H1 (cell line): ENCODE measurements around the gene FAM53B. TPM values are rescaled to one million over a fixed set of nuclear protein-coding genes. Genes with fewer than 3 reads are reported as not detected.

Source experiments
- CTCF ChIA-PET: fragments of 300-600 bp; sonication (Branson Sonifier 250); formaldehyde crosslinking; loops from one replicate; lab custom pipeline; 2021; ENCODE audit not compliant: partially characterized antibody; lab: Charles Lee
- POLR2A ChIA-PET: fragments of 300-600 bp; sonication (Branson Sonifier 250); formaldehyde crosslinking; loops from one replicate; lab custom pipeline; 2021; ENCODE audit warnings: inconsistent platforms; ENCODE audit not compliant: partially characterized antibody; lab: Charles Lee
- DNase-seq, 2 experiments: peaks; one replicate each; pipeline versions ENCODE4 v3.0.0 to v3.0.0-alpha.2; 2010 to 2022; ENCODE audit warnings: low spot score in 2 of 2, low read depth in 1 of 2, mixed read lengths in 1 of 2
- FAIRE-seq: peaks from 2 replicates; lab custom pipeline; 2011; peaks lifted over from hg19 to GRCh38; lab: Jason Lieb, UNC
- H2AFZ ChIP-seq: 2 replicates; pipeline ENCODE4 v1.8.1; 2012; ENCODE audit warnings: low read length, inconsistent platforms
- H2AK5ac ChIP-seq: 2 replicates; pipeline ENCODE4 v1.6.1; 2013; ENCODE audit warnings: low read depth, low read length
- H2BK120ac ChIP-seq: replicated peaks from 2 replicates; pipeline ENCODE3; 2013; ENCODE audit warnings: low read depth, low read length, inconsistent platforms
- H2BK12ac ChIP-seq: 2 replicates; pipeline ENCODE4 v1.6.1; 2013; ENCODE audit warnings: low read depth, low read length
- H2BK15ac ChIP-seq: 2 replicates; pipeline ENCODE4 v1.6.1; 2013; ENCODE audit warnings: low read length
- H2BK20ac ChIP-seq: 2 replicates; pipeline ENCODE4 v1.6.1; 2013; ENCODE audit warnings: low read length
- H2BK5ac ChIP-seq: 2 replicates; pipeline ENCODE4 v1.6.1; 2013; ENCODE audit warnings: low read depth, low read length
- H3K14ac ChIP-seq: 2 replicates; pipeline ENCODE4 v1.6.1; 2013; ENCODE audit warnings: inconsistent platforms; ENCODE audit not compliant: insufficient read length
- H3K18ac ChIP-seq: 2 replicates; pipeline ENCODE4 v1.6.1; 2013; ENCODE audit warnings: low read length; ENCODE audit errors: extremely low read depth
- H3K23ac ChIP-seq: 2 replicates; pipeline ENCODE4 v1.6.1; 2013; ENCODE audit warnings: inconsistent platforms; ENCODE audit not compliant: insufficient read length
- H3K23me2 ChIP-seq: 2 replicates; pipeline ENCODE4 v1.6.1; 2013; ENCODE audit warnings: low read depth, low read length
- H3K27ac ChIP-seq: 2 replicates; pipeline ENCODE4 v1.6.1; 2011; ENCODE audit warnings: low read depth, low read length, inconsistent platforms
- H3K27me3 ChIP-seq, 4 experiments: replicated peaks in 1 of 4; 1 replicate in 1 of 4; 2 replicates in 3 of 4; pipeline versions ENCODE4 v1.6.1 to v1.8.1; 2011 to 2013; ENCODE audit warnings: low read length in 3 of 4, mild to moderate bottlenecking in 3 of 4, inconsistent platforms in 2 of 4, mixed read lengths in 2 of 4, moderate library complexity in 1 of 4; ENCODE audit not compliant: control insufficient read depth in 3 of 4, insufficient read depth in 3 of 4; ENCODE audit errors: extremely low read depth in 1 of 4
- H3K36me3 ChIP-seq, 4 experiments: 2 replicates each; pipeline versions ENCODE4 v1.6.1 to v1.8.1; 2011 to 2013; ENCODE audit warnings: mild to moderate bottlenecking in 4 of 4, low read length in 3 of 4, moderate library complexity in 2 of 4, control low read depth in 1 of 4, inconsistent platforms in 1 of 4; ENCODE audit not compliant: insufficient read depth in 4 of 4, control insufficient read depth in 2 of 4
- H3K4ac ChIP-seq: replicated peaks from 2 replicates; pipeline ENCODE3; 2013; ENCODE audit warnings: low read length, low read depth, mixed read lengths, inconsistent platforms; ENCODE audit not compliant: insufficient read length
- H3K4me1 ChIP-seq, 4 experiments: replicated peaks in 1 of 4; 1 replicate in 1 of 4; 2 replicates in 3 of 4; pipeline versions ENCODE4 v1.6.1 to v1.8.1; 2011 to 2013; ENCODE audit warnings: low read length in 3 of 4, inconsistent platforms in 2 of 4, mixed read lengths in 1 of 4; ENCODE audit not compliant: insufficient read depth in 4 of 4, control insufficient read depth in 3 of 4
- H3K4me2 ChIP-seq, 2 experiments: 2 replicates each; pipeline versions ENCODE4 v1.6.1 to v1.8.1; 2011 to 2013; ENCODE audit warnings: low read depth in 2 of 2, low read length in 2 of 2, control low read depth in 1 of 2, inconsistent platforms in 1 of 2, mild to moderate bottlenecking in 1 of 2; ENCODE audit not compliant: insufficient read depth in 1 of 2
- H3K4me3 ChIP-seq, 4 experiments: fragments of 200-600, 300-600 bp in 1 of 4; sonication (generic), shearing (Covaris generic), sonication (Bioruptor Twin) in 1 of 4; 2 replicates each; pipeline versions ENCODE4 v1.5.1 to v1.8.1; 2011 to 2016; ENCODE audit warnings: low read length in 4 of 4, low read depth in 3 of 4, control low read depth in 2 of 4, inconsistent platforms in 2 of 4, mild to moderate bottlenecking in 2 of 4, mixed read lengths in 1 of 4, moderate library complexity in 1 of 4; ENCODE audit not compliant: insufficient read depth in 2 of 4; ENCODE audit errors: extremely low read depth in 1 of 4
- H3K56ac ChIP-seq: replicated peaks from 2 replicates; pipeline ENCODE3; 2013; ENCODE audit warnings: low read depth, mild to moderate bottlenecking, mixed read lengths, low read length, inconsistent platforms; ENCODE audit not compliant: insufficient read length
- H3K79me1 ChIP-seq: 2 replicates; pipeline ENCODE4 v1.6.1; 2013; ENCODE audit warnings: low read depth, low read length, control low read depth
- H3K79me2 ChIP-seq, 2 experiments: 2 replicates each; pipeline versions ENCODE4 v1.6.1 to v1.8.1; 2012 to 2013; ENCODE audit warnings: low read length in 2 of 2, mild to moderate bottlenecking in 2 of 2, inconsistent platforms in 1 of 2; ENCODE audit not compliant: insufficient read depth in 2 of 2, control insufficient read depth in 1 of 2
- H3K9ac ChIP-seq, 4 experiments: replicated peaks in 1 of 4; 1 replicate in 1 of 4; 2 replicates in 3 of 4; pipeline versions ENCODE4 v1.6.1 to v1.8.1; 2011 to 2013; ENCODE audit warnings: low read depth in 3 of 4, low read length in 3 of 4, control low read depth in 2 of 4, mild to moderate bottlenecking in 2 of 4, moderate library complexity in 2 of 4, inconsistent platforms in 1 of 4; ENCODE audit errors: extremely low read depth in 1 of 4
- H3K9me3 ChIP-seq, 2 experiments: 2 replicates each; pipeline versions ENCODE4 v1.6.1 to v1.8.1; 2012 to 2013; ENCODE audit warnings: mild to moderate bottlenecking in 2 of 2, moderate library complexity in 2 of 2, control low read depth in 1 of 2, inconsistent platforms in 1 of 2, low read depth in 1 of 2, low read length in 1 of 2, mixed read lengths in 1 of 2; ENCODE audit not compliant: insufficient read depth in 2 of 2
- H4K20me1 ChIP-seq, 2 experiments: replicated peaks in 1 of 2; 2 replicates each; pipeline versions ENCODE3 to v1.8.1; 2011 to 2013; ENCODE audit warnings: inconsistent platforms in 2 of 2, low read length in 2 of 2, mild to moderate bottlenecking in 1 of 2; ENCODE audit not compliant: insufficient read depth in 2 of 2, control insufficient read depth in 1 of 2
- H4K5ac ChIP-seq: 2 replicates; pipeline ENCODE4 v1.6.1; 2013; ENCODE audit warnings: low read length, low read depth, mixed read lengths, inconsistent platforms; ENCODE audit not compliant: insufficient read length
- H4K8ac ChIP-seq: 2 replicates; pipeline ENCODE4 v1.8.0; 2013; ENCODE audit warnings: mild to moderate bottlenecking, moderate library complexity, low read length, inconsistent platforms; ENCODE audit not compliant: insufficient read depth; ENCODE audit errors: extremely low read depth
- H4K91ac ChIP-seq: replicated peaks from 2 replicates; pipeline ENCODE3; 2013; ENCODE audit warnings: low read length, mixed read lengths, inconsistent platforms; ENCODE audit not compliant: insufficient read length
- CHD2 ChIP-seq: IDR thresholded peaks from 2 replicates; pipeline ENCODE4 v1.6.1; 2012; ENCODE audit warnings: low read length, improper control_type of control experiment
- EZH2 ChIP-seq: fragments of 200-600 bp; sonication (generic); IDR thresholded peaks from 2 replicates; pipeline ENCODE4 v1.7.1; 2012; ENCODE audit warnings: low read depth, mild to moderate bottlenecking, moderate library complexity, low read length, inconsistent platforms; ENCODE audit not compliant: severe bottlenecking
- GTF2F1 ChIP-seq: IDR thresholded peaks from 2 replicates; pipeline ENCODE4 v1.6.1; 2012; ENCODE audit warnings: low read depth, low read length, improper control_type of control experiment, borderline replicate concordance
- KDM4A ChIP-seq: IDR thresholded peaks from one replicate; pipeline ENCODE4 v1.7.1; 2012; ENCODE audit warnings: low read depth, mild to moderate bottlenecking, moderate library complexity, low read length, inconsistent platforms; ENCODE audit not compliant: severe bottlenecking
- POU5F1 ChIP-seq: IDR thresholded peaks from 2 replicates; pipeline ENCODE4 v1.6.1; 2011; ENCODE audit warnings: low read depth, mild to moderate bottlenecking, low read length, moderate library complexity
- TEAD4 ChIP-seq: IDR thresholded peaks from 2 replicates; pipeline ENCODE4 v1.6.1; 2012; ENCODE audit warnings: low read depth, low read length, inconsistent platforms, mixed read lengths
- WGBS, 2 experiments: shearing (Covaris generic) in 1 of 2; methylation state at CpG; one replicate each; pipeline versions ENCODE4 v1.1.6 to v1.1.7; 2013 to 2015; ENCODE audit warnings: low lambda C conversion rate in 2 of 2, mixed read lengths in 2 of 2, inconsistent platforms in 1 of 2, low coverage in 1 of 2, missing lambda C conversion rate in 1 of 2; ENCODE audit not compliant: insufficient replicate concordance in 2 of 2, insufficient coverage in 1 of 2, insufficient read length in 1 of 2; ENCODE audit errors: extremely low coverage in 1 of 2, missing lambda C conversion rate in 1 of 2; 5-methylcytosine and 5-hydroxymethylcytosine counted together
- polyA plus RNA-seq, 7 experiments: library from polyadenylated mRNA; depleted of rRNA in 3 of 7; stranded (reverse) in 5 of 7; unstranded in 2 of 7; fragments of >200 nt in 5 of 7; fragments of 200-250 nt in 2 of 7; gene quantifications; 1 replicate in 5 of 7; 2 replicates in 1 of 7; 4 replicates in 1 of 7; pipeline versions ENCODE4 v1.2.1 to v1.2.3, GENCODE V29; 2011 to 2013; ENCODE audit warnings: missing spikeins in 2 of 7, mixed read lengths in 2 of 7
- total RNA-seq: library from RNA; stranded (reverse); fragmentation: NEBNext Ultra II Directional; extraction: Animal tissue kit (Norgen Biotek cat#: 25700); gene quantifications from 2 replicates; pipeline ENCODE4 v1.2.1, GENCODE V29; 2021

FAM53B gene
- total and polyA plus RNA-seq, 2 of the 8 experiments (the other 6 are each of a cell fraction or from before 2014, with no cell fraction given) = 5.3 to 14.4 TPM

DNA sequence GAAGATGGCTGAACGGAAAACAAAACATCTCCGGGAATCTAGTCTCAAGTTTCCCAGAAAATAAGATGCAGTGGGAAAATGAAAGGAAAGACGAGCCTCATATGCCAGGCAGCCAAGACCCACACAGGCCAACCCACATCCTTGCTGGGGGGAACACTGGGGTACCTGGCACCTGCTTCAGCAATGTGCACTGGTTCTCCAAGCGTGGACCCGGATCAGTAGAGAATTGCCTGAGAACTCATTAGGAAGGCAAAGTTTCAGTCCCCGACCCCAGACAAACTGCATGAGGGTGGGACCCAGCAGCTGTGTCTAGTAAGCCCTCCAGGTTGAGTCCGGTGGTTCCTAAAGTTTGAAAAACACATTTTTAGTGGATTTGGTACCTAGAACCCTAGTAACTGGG lies 18.4 kb downstream of the FAM53B start:
- Histone ChIP-seq H2BK5ac (no peak overlapping the region), H3K27me3 (no peaks in the 10 kb centered on the region), H3K4ac (no peak overlapping the region), H3K4me1 (peaks cover 0 to 4% (median under 1%) of the 10 kb centered on the region in 4 experiments; a peak in 4 of 7 replicates), H2BK15ac (no peak overlapping the region), H2BK12ac (no peak overlapping the region), H2BK120ac (no peak overlapping the region), H4K5ac (no peak overlapping the region), H3K36me3 (no peaks in the 10 kb centered on the region), H3K23me2 (no peaks in the 10 kb centered on the region), H3K4me2 (no peak overlapping the region), H3K4me3 (no peak overlapping the region), H2AFZ (no peak overlapping the region), H3K9ac (no peak overlapping the region), H3K27ac (no peak overlapping the region), H4K8ac (no peak overlapping the region; the same call in 1 of the 2 replicates), H3K56ac (no peak overlapping the region), H3K14ac (no peak overlapping the region), H2BK20ac (no peak overlapping the region), H3K23ac (no peak overlapping the region), H3K79me2 (no peaks in the 10 kb centered on the region), H2AK5ac (no peak overlapping the region), H3K18ac (no peak overlapping the region), H3K9me3 (no peaks in the 10 kb centered on the region), H4K20me1 (peaks cover 0 to 16% of the 10 kb centered on the region in 2 experiments), H4K91ac (no peak overlapping the region), H3K79me1 (peaks cover 5% of the 10 kb centered on the region)
- DNase-seq = no peak
- POLR2A ChIA-PET = no interaction called here
- TF ChIP-seq GTF2F1 (no peak), EZH2 (no peak), POU5F1 (no peak), TEAD4 (no peak), CHD2 (no peak), KDM4A (no peak)
- no peak for FAIRE-seq
- CTCF ChIA-PET = interaction anchor here (0.9 to 10.3 kb wide), 4 partner anchors 15 to 88 kb away, joined by 3 to 86 read pairs (median 6); no protein-coding TSS in a partner anchor
- WGBS, 2 experiments = 89% methylated on average over 7 of the region's 7 CpGs; no CpG with 5 or more reads in 1 of the 2 experiments
